Stimulated activated effector memory CD8-positive, alpha-beta T cell treated with anti-CD3 and anti-CD28 coated beads, Interleukin-12 subunit alpha, Interleukin-12 subunit beta, amount 100 ng/mL, for 72 hours (primary cell): ENCODE measurements around the gene GH1.
"Not testable (repeated sequence)": the region's sequence is repeated elsewhere in the genome, so short reads cannot be mapped to it uniquely, and the experiment has no call there.

ENCODE experiments used
- ATAC-seq: fragments of 150-1000 bp; cut with Tn5 transposase; 2 replicates; pipeline ENCODE4 v1.10.0; 2021
- DNase-seq, 2 donors: peaks; one replicate each; pipeline ENCODE4 v3.0.0; 2021 to 2022; ENCODE audit warnings: low spot score in 2 of 2
- H3K27ac Mint-ChIP-seq: one replicate; pipeline ENCODE4 v1.8.0; 2022; ENCODE audit warnings: mild to moderate bottlenecking, mixed read lengths
- H3K36me3 Mint-ChIP-seq: one replicate; pipeline ENCODE4 v1.8.0; 2022; ENCODE audit warnings: mild to moderate bottlenecking, mixed read lengths
- H3K4me1 Mint-ChIP-seq: one replicate; pipeline ENCODE4 v1.8.0; 2022; ENCODE audit warnings: mixed read lengths
- H3K4me3 Mint-ChIP-seq: one replicate; pipeline ENCODE4 v1.8.0; 2022; ENCODE audit warnings: mild to moderate bottlenecking, mixed read lengths
- H3K9me3 Mint-ChIP-seq: one replicate; pipeline ENCODE4 v1.8.0; 2022; ENCODE audit warnings: mixed read lengths

Gene GH1

DNA sequence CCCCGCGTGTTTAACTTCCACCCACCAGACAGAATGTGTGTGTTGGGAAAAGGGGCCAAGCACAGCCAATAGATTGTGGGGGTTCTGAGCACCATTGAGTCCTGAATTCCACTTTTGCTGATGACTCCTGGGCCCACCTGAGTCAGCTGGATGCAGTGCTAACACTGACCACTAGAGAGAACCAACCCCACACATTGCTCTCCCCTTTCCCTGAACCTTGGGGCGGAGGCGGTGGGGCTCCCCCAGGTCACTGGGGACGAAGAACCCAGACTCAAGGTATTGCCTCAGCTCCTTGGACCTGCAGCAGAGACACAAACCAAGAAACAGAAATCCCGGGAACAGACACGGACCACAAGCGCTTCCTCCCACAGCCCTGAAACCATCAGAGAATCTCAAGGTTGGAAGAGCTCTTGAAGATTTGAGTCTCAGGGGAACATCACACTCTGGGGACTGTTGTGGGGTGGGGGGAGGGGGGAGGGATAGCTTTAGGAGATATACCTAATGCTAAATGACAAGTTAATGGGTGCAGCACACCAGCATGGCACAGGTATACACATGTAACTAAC lies 44.5 kb downstream of the GH1 start:
- not testable (repeated sequence) for DNase-seq, H3K9me3 Mint-ChIP-seq, ATAC-seq

GRCh38 chr17:63873577-63873976 lies 45.1 kb downstream of the GH1 start, which contains the start of gene CSH2:
Gene CSH2, minus strand, starts transcription at chr17:63873677. Its CDS starts 63 bp downstream, at chr17:63873614.
- H3K4me1 Mint-ChIP-seq, H3K9me3 Mint-ChIP-seq, ATAC-seq, H3K4me3 Mint-ChIP-seq, H3K36me3 Mint-ChIP-seq, DNase-seq, H3K27ac Mint-ChIP-seq: not testable (repeated sequence)

More for the DNA sequence above, 44.5 kb downstream of the GH1 start:
- H3K4me1 Mint-ChIP-seq, H3K4me3 Mint-ChIP-seq, H3K36me3 Mint-ChIP-seq, H3K27ac Mint-ChIP-seq: not testable (repeated sequence)

DNA sequence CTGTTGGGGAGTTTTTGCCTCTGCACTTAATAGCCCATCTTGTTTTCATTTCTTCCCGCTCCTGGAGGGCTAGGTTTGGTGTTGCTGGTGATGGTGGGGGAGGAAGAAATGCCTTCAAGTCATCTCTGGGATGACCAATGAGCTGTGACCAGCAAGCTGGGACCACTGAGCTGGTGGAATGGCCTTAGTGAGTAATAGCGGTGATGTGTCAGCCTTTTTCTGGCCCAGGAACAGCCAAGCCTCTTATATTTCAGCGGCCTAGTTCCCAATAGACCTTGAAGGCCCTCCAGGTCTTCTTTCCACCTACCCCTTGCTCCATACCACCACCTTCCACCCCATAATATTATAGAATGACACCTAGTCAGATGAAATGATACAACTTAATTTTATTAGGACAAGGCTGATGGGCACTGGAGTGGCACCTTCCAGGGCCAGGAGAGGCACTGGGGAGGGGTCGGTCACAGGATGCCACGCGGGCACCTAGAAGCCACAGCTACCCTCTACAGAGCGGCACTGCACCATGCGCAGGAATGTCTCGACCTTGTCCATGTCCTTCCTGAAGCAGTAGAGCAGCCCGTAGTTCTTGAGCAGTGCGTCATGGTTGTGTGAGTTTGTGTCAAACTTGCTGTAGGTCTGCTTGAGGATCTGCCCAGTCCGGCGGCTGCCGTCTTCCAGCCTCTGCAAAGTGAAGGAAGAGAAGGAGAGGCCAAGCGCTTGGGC lies 46.8 kb downstream of the GH1 start:
- not testable (repeated sequence) for H3K36me3 Mint-ChIP-seq, H3K4me3 Mint-ChIP-seq, H3K4me1 Mint-ChIP-seq, ATAC-seq, DNase-seq, H3K27ac Mint-ChIP-seq, H3K9me3 Mint-ChIP-seq

GRCh38 chr17:63870292-63870665 lies 48.4 kb downstream of the GH1 start:
- not testable (repeated sequence) for DNase-seq, H3K27ac Mint-ChIP-seq, H3K4me3 Mint-ChIP-seq, H3K36me3 Mint-ChIP-seq, ATAC-seq, H3K9me3 Mint-ChIP-seq, H3K4me1 Mint-ChIP-seq

DNA sequence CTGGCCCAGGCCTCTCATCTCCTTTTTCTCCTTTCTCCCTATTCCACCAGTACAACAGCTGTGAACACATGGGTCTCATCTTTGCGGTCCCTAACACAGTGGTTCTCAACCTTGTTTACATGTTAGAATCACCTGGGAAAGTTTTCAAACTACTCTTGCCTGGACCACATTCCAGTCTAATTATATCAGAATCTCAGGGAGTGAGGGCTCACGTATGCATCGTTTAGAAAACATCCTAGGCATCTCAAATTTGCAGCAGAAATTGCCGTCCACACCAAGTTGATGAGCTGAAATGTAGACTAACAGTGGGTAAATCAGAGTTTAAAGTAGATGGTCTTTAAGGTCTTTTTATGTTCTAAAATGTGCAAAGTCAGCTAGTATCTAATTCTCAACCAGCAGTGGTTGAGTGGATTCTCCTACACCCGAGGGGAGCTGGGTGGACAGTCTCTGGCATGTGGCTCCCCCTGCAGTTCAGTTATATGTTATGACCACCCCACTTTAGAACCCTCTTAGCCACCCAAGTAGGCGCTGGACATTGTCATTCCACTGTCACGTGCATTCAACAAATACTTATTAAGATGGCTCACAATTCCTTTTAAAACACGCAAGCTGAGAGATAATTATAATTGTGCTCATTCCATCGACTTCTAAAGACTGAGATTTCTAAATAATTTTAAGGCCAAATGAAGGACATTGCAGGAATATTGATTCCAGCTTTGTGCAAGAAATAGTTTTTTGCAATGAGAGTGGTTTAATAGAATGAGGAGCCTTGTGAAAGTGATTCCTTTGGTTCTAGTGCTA lies 48.9 kb downstream of the GH1 start:
- ATAC-seq = not testable (repeated sequence)

More for the DNA sequence above, 48.9 kb downstream of the GH1 start:
- not testable (repeated sequence) for H3K4me1 Mint-ChIP-seq, DNase-seq, H3K9me3 Mint-ChIP-seq, H3K4me3 Mint-ChIP-seq, H3K36me3 Mint-ChIP-seq, H3K27ac Mint-ChIP-seq
